Chondrocyte (in vitro differentiated cells): Measurements from ENCODE around the gene NBAS. TPM values are rescaled to one million over a fixed set of nuclear protein-coding genes. Genes with fewer than 3 reads are reported as not detected.

ENCODE experiments used
- DNase-seq: peaks from one replicate; pipeline ENCODE4 v3.0.0; 2021; ENCODE audit warnings: mixed read lengths, low spot score
- H3K27ac Mint-ChIP-seq: one replicate; pipeline ENCODE4 v1.8.0; 2021; ENCODE audit warnings: mild to moderate bottlenecking, moderate library complexity, mixed read lengths; ENCODE audit not compliant: unreplicated experiment
- H3K27me3 Mint-ChIP-seq: 2 replicates; pipeline ENCODE4 v1.8.0; 2021; ENCODE audit warnings: low read depth, mixed read lengths
- H3K36me3 Mint-ChIP-seq: 2 replicates; pipeline ENCODE4 v1.8.0; 2021; ENCODE audit warnings: low read depth, mixed read lengths
- H3K4me1 Mint-ChIP-seq: 2 replicates; pipeline ENCODE4 v1.8.0; 2021; ENCODE audit warnings: low read depth, mild to moderate bottlenecking, mixed read lengths
- H3K4me3 Mint-ChIP-seq: one replicate; pipeline ENCODE4 v1.8.0; 2021; ENCODE audit warnings: mild to moderate bottlenecking, moderate library complexity, mixed read lengths; ENCODE audit not compliant: unreplicated experiment
- H3K9me3 Mint-ChIP-seq: 2 replicates; pipeline ENCODE4 v1.8.0; 2021; ENCODE audit warnings: low read depth, mixed read lengths
- total RNA-seq: library from RNA; stranded (reverse); gene quantifications from 3 replicates; pipeline ENCODE4 v1.2.1, GENCODE V29; 2021
- TF ChIP-seq, protein P1 (sequence below): fragments of 200-600 bp; sonication (generic); IDR thresholded peaks from 2 replicates; pipeline ENCODE4 v1.5.0; 2021; ENCODE audit warnings: antibody characterized with exemption, mild to moderate bottlenecking, moderate library complexity

Gene NBAS
- total RNA-seq, 1 donor from 2014 or later = 47.6 TPM

DNA sequence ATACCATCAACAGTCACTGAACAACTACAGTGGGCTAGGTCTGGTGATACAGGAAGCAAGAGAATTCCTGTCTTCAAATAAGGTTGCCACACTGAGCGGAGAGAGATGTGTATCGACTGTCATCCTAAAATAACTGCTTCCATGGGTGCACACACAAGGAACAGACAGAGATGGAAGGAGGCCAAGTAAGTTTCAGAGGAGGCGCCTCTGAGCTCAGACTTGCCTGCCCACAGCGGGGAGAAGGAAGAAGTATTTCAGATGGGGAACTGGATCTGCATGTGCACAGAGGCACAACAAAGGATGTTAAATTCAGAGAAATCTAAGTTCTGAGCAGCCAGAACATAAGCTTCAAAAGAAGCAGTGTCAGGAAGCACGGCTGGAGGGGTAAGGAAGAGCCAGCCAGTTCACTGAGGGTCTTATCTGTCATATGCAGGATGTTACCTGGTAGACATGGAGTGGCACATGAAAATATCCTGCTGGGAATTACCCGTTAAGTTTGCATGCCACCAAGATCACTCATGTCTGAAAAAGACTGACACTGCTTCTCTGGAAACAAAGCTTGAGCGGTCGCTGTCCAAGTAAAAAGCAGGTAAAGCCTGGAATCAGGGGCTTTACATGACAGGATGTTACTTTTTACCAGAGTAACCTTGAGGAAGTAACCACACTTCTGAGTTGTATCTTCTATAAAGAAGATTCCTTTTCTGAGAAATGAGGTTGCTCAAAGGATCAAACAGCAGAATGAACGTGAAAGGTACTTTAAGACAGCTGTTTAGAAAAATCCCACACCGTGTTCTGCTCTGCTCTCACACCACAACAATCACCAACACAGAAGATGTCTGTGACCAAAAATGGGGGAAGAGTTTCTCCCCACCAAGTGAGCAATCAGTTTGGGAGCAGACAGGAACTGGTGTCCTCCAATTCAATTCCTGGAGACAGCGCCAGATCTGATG is 260.2 kb downstream of the NBAS start:
- Mint-ChIP-seq H3K4me1 (peaks cover 14% of the 10 kb centered on the region), H3K4me3 (no peak overlapping the region), H3K9me3 (peaks cover 8% of the 10 kb centered on the region), H3K27me3 (no peaks in the 10 kb centered on the region), H3K36me3 (peaks cover 42% of the 10 kb centered on the region), H3K27ac (no peak overlapping the region)
- no peak for DNase-seq
- TF ChIP-seq, protein P1, sequence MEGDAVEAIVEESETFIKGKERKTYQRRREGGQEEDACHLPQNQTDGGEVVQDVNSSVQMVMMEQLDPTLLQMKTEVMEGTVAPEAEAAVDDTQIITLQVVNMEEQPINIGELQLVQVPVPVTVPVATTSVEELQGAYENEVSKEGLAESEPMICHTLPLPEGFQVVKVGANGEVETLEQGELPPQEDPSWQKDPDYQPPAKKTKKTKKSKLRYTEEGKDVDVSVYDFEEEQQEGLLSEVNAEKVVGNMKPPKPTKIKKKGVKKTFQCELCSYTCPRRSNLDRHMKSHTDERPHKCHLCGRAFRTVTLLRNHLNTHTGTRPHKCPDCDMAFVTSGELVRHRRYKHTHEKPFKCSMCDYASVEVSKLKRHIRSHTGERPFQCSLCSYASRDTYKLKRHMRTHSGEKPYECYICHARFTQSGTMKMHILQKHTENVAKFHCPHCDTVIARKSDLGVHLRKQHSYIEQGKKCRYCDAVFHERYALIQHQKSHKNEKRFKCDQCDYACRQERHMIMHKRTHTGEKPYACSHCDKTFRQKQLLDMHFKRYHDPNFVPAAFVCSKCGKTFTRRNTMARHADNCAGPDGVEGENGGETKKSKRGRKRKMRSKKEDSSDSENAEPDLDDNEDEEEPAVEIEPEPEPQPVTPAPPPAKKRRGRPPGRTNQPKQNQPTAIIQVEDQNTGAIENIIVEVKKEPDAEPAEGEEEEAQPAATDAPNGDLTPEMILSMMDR = no peak

DNA sequence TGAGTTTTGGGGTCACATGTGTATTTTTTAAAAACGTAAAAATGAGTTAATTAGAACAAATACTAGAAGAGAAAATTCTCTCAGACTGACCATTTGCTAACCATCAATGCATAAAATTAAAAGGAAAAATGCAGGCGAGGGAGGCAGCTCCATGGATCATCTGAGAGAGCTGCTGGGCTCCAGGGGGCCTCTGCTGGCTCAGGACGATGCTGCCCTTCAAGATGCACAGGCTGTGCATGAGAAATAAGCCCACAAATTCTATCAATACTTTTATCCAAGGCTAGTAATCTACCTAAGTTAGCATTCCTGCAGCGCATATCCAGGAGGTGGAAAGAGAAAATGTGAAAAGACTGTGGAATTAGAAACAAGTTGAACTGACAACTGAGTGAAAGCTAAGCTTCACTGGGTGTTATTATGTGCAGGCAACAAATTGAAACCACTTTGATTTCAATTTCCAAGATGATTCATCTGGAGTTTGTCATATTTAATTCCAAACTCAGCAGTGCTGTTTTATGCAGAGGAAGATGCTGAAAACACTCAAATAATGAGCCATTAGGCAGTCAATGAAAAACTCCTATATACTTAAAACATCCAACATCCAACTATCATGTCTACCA is 261.1 kb downstream of the NBAS start:
- peaks cover 14% of the 10 kb centered on the region for H3K4me1 Mint-ChIP-seq
- no peak for DNase-seq
- H3K36me3 Mint-ChIP-seq = peaks cover 40% of the 10 kb centered on the region
- no peak overlapping the region for H3K4me3 Mint-ChIP-seq
- H3K9me3 Mint-ChIP-seq = peaks cover 6% of the 10 kb centered on the region
- H3K27me3 Mint-ChIP-seq = no peaks in the 10 kb centered on the region
- TF ChIP-seq, protein P1 = no peak
- H3K27ac Mint-ChIP-seq = no peak overlapping the region

DNA sequence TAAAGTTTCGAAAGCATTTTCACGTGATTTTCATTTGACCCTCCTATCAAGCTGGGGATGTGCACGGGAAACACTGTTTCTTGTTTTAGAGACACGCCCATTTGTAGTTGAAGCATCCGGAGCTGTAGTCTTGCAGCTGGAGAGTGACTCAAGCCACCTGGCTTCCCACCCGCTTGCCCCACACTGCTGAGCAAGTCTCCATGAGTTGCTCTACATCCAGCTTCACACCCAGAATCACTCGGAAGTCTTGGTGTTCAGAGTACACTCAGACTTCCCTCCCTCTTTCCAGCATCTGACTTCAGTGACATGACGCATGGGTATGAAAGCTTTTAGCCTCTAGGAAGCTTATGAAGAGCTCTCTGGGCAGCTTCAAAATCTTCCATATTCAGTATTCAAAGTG is 262.4 kb downstream of the NBAS start:
- TF ChIP-seq, protein P1 = no peak
- DNase-seq = no peak
- H3K4me1 Mint-ChIP-seq = peaks cover 16% of the 10 kb centered on the region
- no peaks in the 10 kb centered on the region for H3K9me3 Mint-ChIP-seq
- no peak overlapping the region for H3K4me3 Mint-ChIP-seq
- no peak overlapping the region for H3K27ac Mint-ChIP-seq
- H3K36me3 Mint-ChIP-seq = peaks cover 35% of the 10 kb centered on the region
- H3K27me3 Mint-ChIP-seq = no peaks in the 10 kb centered on the region

DNA sequence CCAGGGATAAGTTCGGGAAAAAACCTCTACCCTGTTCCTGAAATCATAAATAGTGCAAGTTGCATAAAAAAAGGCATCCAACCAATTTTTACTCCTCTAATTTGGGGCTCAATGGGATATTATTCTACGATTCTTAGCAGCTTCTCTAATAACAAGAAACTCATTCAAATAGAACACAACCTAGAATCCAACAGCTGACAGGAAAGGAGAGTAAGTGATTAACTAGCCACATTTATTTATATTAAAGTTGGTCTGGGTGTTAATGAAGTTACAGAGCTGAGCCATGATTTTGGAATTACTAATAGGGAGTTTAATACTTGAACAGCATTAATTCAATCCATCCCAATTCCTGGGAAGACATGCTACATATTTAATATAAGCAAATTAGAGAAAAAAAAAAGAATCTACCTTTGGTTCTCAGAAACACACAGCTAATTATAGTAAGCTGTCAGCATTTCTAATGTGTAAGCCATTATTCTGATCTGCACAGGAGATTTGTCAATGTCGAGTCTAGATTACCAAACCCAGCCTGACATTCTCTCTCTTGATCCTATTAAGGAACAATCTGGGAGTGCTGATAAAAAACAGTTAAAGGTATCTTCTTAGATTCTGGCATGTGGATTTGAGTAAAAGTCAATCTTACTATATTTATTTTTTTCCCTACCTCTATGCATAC is 267.7 kb downstream of the NBAS start:
- TF ChIP-seq, protein P1 = no peak
- DNase-seq = no peak
- no peaks in the 10 kb centered on the region for H3K9me3 Mint-ChIP-seq
- peaks cover 9% of the 10 kb centered on the region for H3K4me1 Mint-ChIP-seq
- no peak overlapping the region for H3K4me3 Mint-ChIP-seq
- no peaks in the 10 kb centered on the region for H3K27me3 Mint-ChIP-seq
- peaks cover 18% of the 10 kb centered on the region for H3K36me3 Mint-ChIP-seq
- H3K27ac Mint-ChIP-seq = no peak overlapping the region
